Measurements from ENCODE around the gene OR10P1. TPM values are rescaled to one million over a fixed set of nuclear protein-coding genes. Genes with fewer than 3 reads are reported as not detected.

OR10P1 gene
- total RNA-seq, 1 donor: not detected

DNA sequence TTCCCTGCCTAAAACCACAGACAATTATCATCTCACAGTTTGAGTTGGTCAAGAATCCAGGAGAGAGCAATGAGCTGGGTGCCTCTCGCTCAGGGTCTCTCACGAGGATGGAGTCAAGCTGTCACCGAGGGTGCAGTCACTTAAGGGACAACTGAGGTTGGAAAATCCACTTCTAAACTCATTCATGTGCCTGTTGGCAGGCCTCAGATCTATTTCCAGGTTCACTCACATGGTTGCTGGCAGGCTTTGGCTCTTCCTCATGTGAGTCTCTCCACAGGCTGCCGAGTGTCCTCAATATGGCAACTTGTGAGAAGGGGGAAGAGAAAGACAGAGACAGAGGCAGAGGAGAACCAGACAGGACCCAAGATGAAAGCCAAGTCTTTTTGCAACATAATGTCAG lies 10.5 kb upstream of the OR10P1 start:
- Histone ChIP-seq H3K4me3 (ENCODE audit: insufficient read depth, low read length) (no peak overlapping the region), H3K9me3 (ENCODE audit: low read depth, low read length) (no peaks in the 10 kb centered on the region), H3K36me3 (ENCODE audit: insufficient read depth, low read length) (no peaks in the 10 kb centered on the region), H3K4me2 (ENCODE audit: insufficient read depth, low read length) (no peak overlapping the region), H4K20me1 (ENCODE audit: insufficient read depth, low read length) (no peaks in the 10 kb centered on the region), H2AFZ (ENCODE audit: low read length) (no peak overlapping the region), H3K4me1 (ENCODE audit: insufficient read depth, low read length) (no peaks in the 10 kb centered on the region), H3K27me3 (ENCODE audit: insufficient read depth, low read length) (peaks cover 19% of the 10 kb centered on the region), H3K27ac (ENCODE audit: low read depth, low read length) (no peak overlapping the region), H3K79me2 (ENCODE audit: insufficient read depth, low read length) (no peaks in the 10 kb centered on the region)
- TF ChIP-seq, protein P1, sequence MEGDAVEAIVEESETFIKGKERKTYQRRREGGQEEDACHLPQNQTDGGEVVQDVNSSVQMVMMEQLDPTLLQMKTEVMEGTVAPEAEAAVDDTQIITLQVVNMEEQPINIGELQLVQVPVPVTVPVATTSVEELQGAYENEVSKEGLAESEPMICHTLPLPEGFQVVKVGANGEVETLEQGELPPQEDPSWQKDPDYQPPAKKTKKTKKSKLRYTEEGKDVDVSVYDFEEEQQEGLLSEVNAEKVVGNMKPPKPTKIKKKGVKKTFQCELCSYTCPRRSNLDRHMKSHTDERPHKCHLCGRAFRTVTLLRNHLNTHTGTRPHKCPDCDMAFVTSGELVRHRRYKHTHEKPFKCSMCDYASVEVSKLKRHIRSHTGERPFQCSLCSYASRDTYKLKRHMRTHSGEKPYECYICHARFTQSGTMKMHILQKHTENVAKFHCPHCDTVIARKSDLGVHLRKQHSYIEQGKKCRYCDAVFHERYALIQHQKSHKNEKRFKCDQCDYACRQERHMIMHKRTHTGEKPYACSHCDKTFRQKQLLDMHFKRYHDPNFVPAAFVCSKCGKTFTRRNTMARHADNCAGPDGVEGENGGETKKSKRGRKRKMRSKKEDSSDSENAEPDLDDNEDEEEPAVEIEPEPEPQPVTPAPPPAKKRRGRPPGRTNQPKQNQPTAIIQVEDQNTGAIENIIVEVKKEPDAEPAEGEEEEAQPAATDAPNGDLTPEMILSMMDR (IDR thresholded peaks at IDR 0.05; ENCODE audit: extremely low read depth, low read depth, low read length): no peak
- no peak for DNase-seq (ENCODE audit: insufficient read length, low spot score, missing footprints)

DNA sequence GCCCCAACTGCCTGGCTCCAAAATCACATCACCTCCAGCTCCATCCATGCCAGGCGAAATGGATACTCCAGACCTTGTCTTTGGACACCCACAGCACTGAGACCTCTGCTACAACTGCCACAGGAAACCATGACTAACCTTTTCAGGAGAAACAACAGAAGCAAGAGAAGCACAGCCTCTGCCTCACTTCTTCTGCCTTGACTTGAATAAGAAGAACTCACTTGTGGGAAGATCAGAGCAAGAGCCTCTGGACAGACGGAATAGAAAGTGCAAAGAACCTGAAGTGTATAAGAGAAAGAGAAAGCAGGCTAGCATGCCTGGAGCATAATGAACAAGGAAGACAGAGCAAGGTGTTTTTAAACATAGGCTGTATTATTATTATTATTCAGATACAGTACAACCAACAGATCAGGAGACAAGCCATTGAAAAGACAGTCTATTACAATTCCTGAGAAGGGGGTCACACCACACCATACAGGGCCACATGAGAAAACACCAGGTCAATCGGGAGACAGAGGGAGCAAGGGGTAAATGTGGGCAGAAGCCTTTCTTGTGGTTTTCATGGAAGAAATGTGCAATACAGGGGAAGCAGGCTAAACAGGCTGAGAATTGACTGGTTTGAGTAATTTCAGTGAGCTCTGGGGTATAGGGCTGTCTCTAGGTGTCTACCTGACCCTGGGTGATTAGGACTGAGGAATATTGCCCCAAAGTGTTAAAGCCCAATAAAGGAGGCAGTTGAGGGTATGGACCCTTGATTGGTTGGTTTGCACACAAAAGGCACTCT lies 7.4 kb upstream of the OR10P1 start:
- no peaks in the 10 kb centered on the region for H3K36me3 ChIP-seq (ENCODE audit: insufficient read depth, low read length)
- peaks cover 29% of the 10 kb centered on the region for H3K27me3 ChIP-seq (ENCODE audit: insufficient read depth, low read length)
- no peak overlapping the region for H3K4me2 ChIP-seq (ENCODE audit: insufficient read depth, low read length)
- no peak overlapping the region for H2AFZ ChIP-seq (ENCODE audit: low read length)
- H3K4me3 ChIP-seq (ENCODE audit: insufficient read depth, low read length): no peak overlapping the region
- no peaks in the 10 kb centered on the region for H3K79me2 ChIP-seq (ENCODE audit: insufficient read depth, low read length)
- H3K9me3 ChIP-seq (ENCODE audit: low read depth, low read length): no peaks in the 10 kb centered on the region
- H3K4me1 ChIP-seq (ENCODE audit: insufficient read depth, low read length): no peaks in the 10 kb centered on the region
- TF ChIP-seq, protein P1 (IDR thresholded peaks at IDR 0.05; ENCODE audit: extremely low read depth, low read depth, low read length): no peak
- H4K20me1 ChIP-seq (ENCODE audit: insufficient read depth, low read length): no peaks in the 10 kb centered on the region
- no peak for DNase-seq (ENCODE audit: insufficient read length, low spot score, missing footprints)
- H3K27ac ChIP-seq (ENCODE audit: low read depth, low read length): no peak overlapping the region

DNA sequence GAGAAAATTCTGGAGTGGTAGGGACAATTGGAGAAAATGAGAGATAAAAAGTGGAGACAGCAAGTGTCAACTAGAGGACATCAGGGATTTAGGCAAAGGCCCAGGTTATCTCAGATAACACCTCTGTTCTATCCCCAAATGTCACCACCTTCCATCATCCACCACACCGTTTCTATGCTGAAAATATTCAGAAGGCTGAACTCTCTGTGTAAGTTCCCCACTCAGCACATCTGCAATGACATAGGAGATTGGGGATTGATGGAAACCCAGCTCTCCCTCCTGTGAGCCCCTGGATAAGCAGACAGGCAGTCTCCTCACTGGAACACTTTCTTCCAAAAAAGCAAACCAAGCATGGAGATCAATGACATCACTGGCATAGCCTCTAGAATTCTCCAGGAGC lies 5.6 kb upstream of the OR10P1 start:
- Histone ChIP-seq H3K4me1 (ENCODE audit: insufficient read depth, low read length) (no peaks in the 10 kb centered on the region), H3K9me3 (ENCODE audit: low read depth, low read length) (no peaks in the 10 kb centered on the region), H2AFZ (ENCODE audit: low read length) (no peak overlapping the region), H3K4me3 (ENCODE audit: insufficient read depth, low read length) (no peak overlapping the region), H3K36me3 (ENCODE audit: insufficient read depth, low read length) (no peaks in the 10 kb centered on the region), H3K27me3 (ENCODE audit: insufficient read depth, low read length) (peaks cover 27% of the 10 kb centered on the region), H3K4me2 (ENCODE audit: insufficient read depth, low read length) (no peak overlapping the region), H3K27ac (ENCODE audit: low read depth, low read length) (no peak overlapping the region), H3K79me2 (ENCODE audit: insufficient read depth, low read length) (no peaks in the 10 kb centered on the region), H4K20me1 (ENCODE audit: insufficient read depth, low read length) (no peaks in the 10 kb centered on the region)
- TF ChIP-seq, protein P1 (IDR thresholded peaks at IDR 0.05; ENCODE audit: extremely low read depth, low read depth, low read length): no peak
- no peak for DNase-seq (ENCODE audit: insufficient read length, low spot score, missing footprints)

DNA sequence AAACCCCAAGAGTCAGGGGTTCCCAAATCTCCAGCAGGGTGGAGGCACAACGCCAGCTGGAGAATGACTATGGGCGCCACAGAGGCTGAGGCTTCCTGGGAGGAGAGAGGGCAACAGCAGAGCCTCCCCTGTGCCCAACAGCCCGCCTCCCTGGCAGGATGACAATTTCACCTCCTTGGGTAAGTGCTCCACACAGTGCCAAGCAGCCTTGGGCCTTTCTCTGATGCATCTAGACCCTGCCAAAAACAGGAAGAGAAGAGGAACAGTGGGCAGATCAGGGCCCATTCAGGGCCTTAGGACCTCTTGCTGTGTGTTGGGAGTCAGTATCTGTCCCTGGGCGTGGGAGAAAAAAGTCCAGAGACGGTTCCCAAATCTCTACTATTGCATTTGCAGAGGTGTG lies 5.0 kb upstream of the OR10P1 start:
- Histone ChIP-seq H3K4me3 (ENCODE audit: insufficient read depth, low read length) (no peak overlapping the region), H3K79me2 (ENCODE audit: insufficient read depth, low read length) (no peaks in the 10 kb centered on the region), H3K27ac (ENCODE audit: low read depth, low read length) (no peak overlapping the region), H4K20me1 (ENCODE audit: insufficient read depth, low read length) (no peaks in the 10 kb centered on the region), H3K4me1 (ENCODE audit: insufficient read depth, low read length) (no peaks in the 10 kb centered on the region), H3K27me3 (ENCODE audit: insufficient read depth, low read length) (peaks cover 29% of the 10 kb centered on the region), H3K36me3 (ENCODE audit: insufficient read depth, low read length) (no peaks in the 10 kb centered on the region), H3K4me2 (ENCODE audit: insufficient read depth, low read length) (no peak overlapping the region), H3K9me3 (ENCODE audit: low read depth, low read length) (no peaks in the 10 kb centered on the region), H2AFZ (ENCODE audit: low read length) (no peak overlapping the region)
- DNase-seq (ENCODE audit: insufficient read length, low spot score, missing footprints): no peak
- TF ChIP-seq, protein P1 (IDR thresholded peaks at IDR 0.05; ENCODE audit: extremely low read depth, low read depth, low read length): no peak

Data from osteoblast (primary cell).